ENCODE results near the gene KCNQ1.
A peak's percentile ranks its signal among the peaks of the same experiment; 100 is the strongest.

The KCNQ1 gene

GRCh38 chr11:2897048-2897447, 452.2 kb downstream of the KCNQ1 start:
- DNase-seq (ENCODE audit: low read depth in 3 of 3): no peak

- peak in 2 of 3 experiments; percentile 45 to 50 for DNase-seq (ENCODE audit: low read depth in 3 of 3)
Observed at GRCh38 chr11:2898366-2899079, 453.7 kb downstream of the KCNQ1 start.
